D721Med (cell line): ENCODE measurements around the gene CCL4L2.
"Not testable (repeated sequence)": the region's sequence is repeated elsewhere in the genome, so short reads cannot be mapped to it uniquely, and the experiment has no call there.

Experiments used
- DNase-seq: peaks from one replicate; pipeline ENCODE4 v3.0.0; 2011; ENCODE audit warnings: low spot score; ENCODE audit not compliant: insufficient read length
- FAIRE-seq: peaks from 2 replicates; lab custom pipeline; 2011; peaks lifted over from hg19 to GRCh38; lab: Jason Lieb, UNC
- CTCF ChIP-seq: IDR thresholded peaks from 2 replicates; pipeline ENCODE4 v1.5.1; 2012; ENCODE audit warnings: mild to moderate bottlenecking, control low read depth; ENCODE audit not compliant: insufficient read depth; ENCODE audit errors: missing control alignments

The CCL4L2 gene

GRCh38 chr17:36188891-36189306, 22.0 kb upstream of the CCL4L2 start:
- no peak for DNase-seq
- no peak for TF ChIP-seq CTCF

GRCh38 chr17:36189993-36190392, 20.9 kb upstream of the CCL4L2 start:
- DNase-seq, FAIRE-seq: not testable (repeated sequence)

More at GRCh38 chr17:36188891-36189306, 22.0 kb upstream of the CCL4L2 start:
- FAIRE-seq, result no peak

GRCh38 chr17:36190549-36191330, 20.1 kb upstream of the CCL4L2 start:
- FAIRE-seq, DNase-seq: not testable (repeated sequence)

GRCh38 chr17:36193216-36193775, 17.6 kb upstream of the CCL4L2 start:
- FAIRE-seq, result no peak
- no peak for DNase-seq
- TF ChIP-seq CTCF, result no peak

- FAIRE-seq, DNase-seq: not testable (repeated sequence)
Observed at GRCh38 chr17:36194147-36194831, 16.6 kb upstream of the CCL4L2 start.

- DNase-seq, FAIRE-seq: not testable (repeated sequence)
Observed at GRCh38 chr17:36194832-36195433, 15.9 kb upstream of the CCL4L2 start.

- DNase-seq (no peak), FAIRE-seq (no peak)
- no peak for TF ChIP-seq CTCF
Observed at GRCh38 chr17:36195434-36196130, 15.3 kb upstream of the CCL4L2 start.

- FAIRE-seq (no peak), DNase-seq (no peak)
- TF ChIP-seq CTCF, result no peak
Observed at GRCh38 chr17:36196131-36196486, 14.8 kb upstream of the CCL4L2 start.

GRCh38 chr17:36197387-36197703, 13.5 kb upstream of the CCL4L2 start:
- no peak for TF ChIP-seq CTCF
- FAIRE-seq (no peak), DNase-seq (no peak)
